Panc1 (cell line): ENCODE results near the gene ABCA7.

Source experiments
- POLR2AphosphoS5 ChIP-seq: IDR thresholded peaks from 2 replicates; pipeline ENCODE4 v1.6.1; 2012; ENCODE audit warnings: mild to moderate bottlenecking, low read depth, low read length, moderate library complexity
- TF ChIP-seq, protein P1 (sequence below), 2 experiments: IDR thresholded peaks; 2 replicates each; pipeline ENCODE4 v1.6.1; 2011 to 2012; ENCODE audit warnings: low read depth in 2 of 2, control low read depth in 1 of 2, low read length in 1 of 2, mild to moderate bottlenecking in 1 of 2, moderate library complexity in 1 of 2; ENCODE audit not compliant: insufficient read depth in 1 of 2
- TF ChIP-seq, protein P2 (sequence below): fragments of 450-650 bp; IDR thresholded peaks from 2 replicates; pipeline ENCODE4 v1.5.1; 2017; ENCODE audit warnings: mild to moderate bottlenecking

DNA sequence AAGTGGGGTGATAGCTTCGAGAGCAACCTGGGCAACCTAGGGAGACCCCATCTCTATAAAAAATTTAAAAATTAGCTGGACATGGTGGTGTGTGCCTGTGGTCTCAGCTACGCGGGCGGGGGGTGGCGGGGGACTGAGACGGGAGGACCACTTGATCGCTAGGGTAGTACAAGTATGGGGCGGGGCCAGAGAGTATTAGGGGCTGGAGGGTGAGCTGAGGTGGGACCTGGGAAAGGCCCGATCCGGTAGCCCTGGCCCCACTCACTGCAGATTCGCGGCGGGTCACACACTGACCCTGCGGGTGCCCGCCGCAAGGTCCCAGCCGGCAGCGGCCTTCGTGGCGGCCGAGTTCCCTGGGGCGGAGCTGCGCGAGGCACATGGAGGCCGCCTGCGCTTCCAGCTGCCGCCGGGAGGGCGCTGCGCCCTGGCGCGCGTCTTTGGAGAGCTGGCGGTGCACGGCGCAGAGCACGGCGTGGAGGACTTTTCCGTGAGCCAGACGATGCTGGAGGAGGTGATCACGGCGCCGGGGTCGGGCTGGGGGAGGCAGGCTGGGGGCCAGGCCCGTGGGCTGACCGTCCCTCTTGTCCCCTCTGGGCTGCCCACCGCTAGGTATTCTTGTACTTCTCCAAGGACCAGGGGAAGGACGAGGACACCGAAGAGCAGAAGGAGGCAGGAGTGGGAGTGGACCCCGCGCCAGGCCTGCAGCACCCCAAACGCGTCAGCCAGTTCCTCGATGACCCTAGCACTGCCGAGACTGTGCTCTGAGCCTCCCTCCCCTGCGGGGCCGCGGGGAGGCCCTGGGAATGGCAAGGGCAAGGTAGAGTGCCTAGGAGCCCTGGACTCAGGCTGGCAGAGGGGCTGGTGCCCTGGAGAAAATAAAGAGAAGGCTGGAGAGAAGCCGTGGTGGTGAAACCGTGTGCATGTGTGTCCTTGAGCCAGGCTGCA lies 25.0 kb downstream of the ABCA7 start:
- TF ChIP-seq, protein P1, sequence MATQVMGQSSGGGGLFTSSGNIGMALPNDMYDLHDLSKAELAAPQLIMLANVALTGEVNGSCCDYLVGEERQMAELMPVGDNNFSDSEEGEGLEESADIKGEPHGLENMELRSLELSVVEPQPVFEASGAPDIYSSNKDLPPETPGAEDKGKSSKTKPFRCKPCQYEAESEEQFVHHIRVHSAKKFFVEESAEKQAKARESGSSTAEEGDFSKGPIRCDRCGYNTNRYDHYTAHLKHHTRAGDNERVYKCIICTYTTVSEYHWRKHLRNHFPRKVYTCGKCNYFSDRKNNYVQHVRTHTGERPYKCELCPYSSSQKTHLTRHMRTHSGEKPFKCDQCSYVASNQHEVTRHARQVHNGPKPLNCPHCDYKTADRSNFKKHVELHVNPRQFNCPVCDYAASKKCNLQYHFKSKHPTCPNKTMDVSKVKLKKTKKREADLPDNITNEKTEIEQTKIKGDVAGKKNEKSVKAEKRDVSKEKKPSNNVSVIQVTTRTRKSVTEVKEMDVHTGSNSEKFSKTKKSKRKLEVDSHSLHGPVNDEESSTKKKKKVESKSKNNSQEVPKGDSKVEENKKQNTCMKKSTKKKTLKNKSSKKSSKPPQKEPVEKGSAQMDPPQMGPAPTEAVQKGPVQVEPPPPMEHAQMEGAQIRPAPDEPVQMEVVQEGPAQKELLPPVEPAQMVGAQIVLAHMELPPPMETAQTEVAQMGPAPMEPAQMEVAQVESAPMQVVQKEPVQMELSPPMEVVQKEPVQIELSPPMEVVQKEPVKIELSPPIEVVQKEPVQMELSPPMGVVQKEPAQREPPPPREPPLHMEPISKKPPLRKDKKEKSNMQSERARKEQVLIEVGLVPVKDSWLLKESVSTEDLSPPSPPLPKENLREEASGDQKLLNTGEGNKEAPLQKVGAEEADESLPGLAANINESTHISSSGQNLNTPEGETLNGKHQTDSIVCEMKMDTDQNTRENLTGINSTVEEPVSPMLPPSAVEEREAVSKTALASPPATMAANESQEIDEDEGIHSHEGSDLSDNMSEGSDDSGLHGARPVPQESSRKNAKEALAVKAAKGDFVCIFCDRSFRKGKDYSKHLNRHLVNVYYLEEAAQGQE (IDR thresholded peaks at IDR 0.05; ENCODE audit: insufficient read depth in 1 of 2, low read depth in 2 of 2, low read length in 1 of 2) = no peak
- TF ChIP-seq, protein P2, sequence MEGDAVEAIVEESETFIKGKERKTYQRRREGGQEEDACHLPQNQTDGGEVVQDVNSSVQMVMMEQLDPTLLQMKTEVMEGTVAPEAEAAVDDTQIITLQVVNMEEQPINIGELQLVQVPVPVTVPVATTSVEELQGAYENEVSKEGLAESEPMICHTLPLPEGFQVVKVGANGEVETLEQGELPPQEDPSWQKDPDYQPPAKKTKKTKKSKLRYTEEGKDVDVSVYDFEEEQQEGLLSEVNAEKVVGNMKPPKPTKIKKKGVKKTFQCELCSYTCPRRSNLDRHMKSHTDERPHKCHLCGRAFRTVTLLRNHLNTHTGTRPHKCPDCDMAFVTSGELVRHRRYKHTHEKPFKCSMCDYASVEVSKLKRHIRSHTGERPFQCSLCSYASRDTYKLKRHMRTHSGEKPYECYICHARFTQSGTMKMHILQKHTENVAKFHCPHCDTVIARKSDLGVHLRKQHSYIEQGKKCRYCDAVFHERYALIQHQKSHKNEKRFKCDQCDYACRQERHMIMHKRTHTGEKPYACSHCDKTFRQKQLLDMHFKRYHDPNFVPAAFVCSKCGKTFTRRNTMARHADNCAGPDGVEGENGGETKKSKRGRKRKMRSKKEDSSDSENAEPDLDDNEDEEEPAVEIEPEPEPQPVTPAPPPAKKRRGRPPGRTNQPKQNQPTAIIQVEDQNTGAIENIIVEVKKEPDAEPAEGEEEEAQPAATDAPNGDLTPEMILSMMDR = peak; percentile 88
- no peak for TF ChIP-seq POLR2AphosphoS5
